Measurements from ENCODE around the gene ANGPT4.
"Not testable (repeated sequence)": the region's sequence is repeated elsewhere in the genome, so short reads cannot be mapped to it uniquely, and the experiment has no call there.

ANGPT4 gene

GRCh38 chr20:873875-874607, 42.1 kb downstream of the ANGPT4 start:
- DNase-seq (ENCODE audit: low spot score): no peak

DNA sequence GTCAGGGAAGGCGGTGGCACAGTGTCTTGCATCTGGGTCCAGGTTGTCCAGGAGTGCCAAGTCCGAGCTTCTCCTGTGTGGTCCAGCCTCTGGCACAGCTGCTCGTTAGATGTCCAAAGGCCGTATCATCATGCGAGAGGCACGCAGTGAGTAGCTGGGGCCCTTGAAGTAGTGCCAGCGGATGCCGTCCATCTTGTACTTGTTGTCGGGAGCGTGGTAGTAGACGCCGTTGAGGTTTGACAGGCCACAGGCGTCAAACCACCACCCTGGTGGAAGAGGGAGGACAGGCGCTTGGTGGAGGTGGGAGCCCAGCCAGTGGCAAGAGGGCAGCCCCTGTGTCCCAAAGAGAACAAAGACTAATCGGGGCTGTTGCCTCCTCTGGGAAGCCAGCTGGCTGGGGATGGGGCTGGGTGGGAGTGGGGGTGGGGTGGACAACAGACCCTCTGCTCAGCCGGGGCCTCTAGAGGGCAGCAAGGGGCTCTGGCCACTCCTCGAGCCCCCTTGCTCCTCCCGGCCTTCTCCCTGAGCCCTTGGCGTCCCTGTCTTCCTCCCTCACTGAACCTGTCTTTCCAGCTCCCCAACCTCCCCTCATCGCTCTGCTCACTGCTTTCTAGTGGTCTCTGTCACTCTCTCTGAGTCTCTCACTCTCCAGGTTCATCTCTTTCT, 43.1 kb downstream of the ANGPT4 start:
- DNase-seq (ENCODE audit: low spot score): no peak

- DNase-seq (ENCODE audit: low spot score): no peak
Observed at GRCh38 chr20:871948-872347, 44.2 kb downstream of the ANGPT4 start.

- no peak for DNase-seq (ENCODE audit: low spot score)
Observed at GRCh38 chr20:871436-871835, 44.7 kb downstream of the ANGPT4 start.

GRCh38 chr20:870758-871157, 45.4 kb downstream of the ANGPT4 start:
- no peak for DNase-seq (ENCODE audit: low spot score)

GRCh38 chr20:869606-870005, 46.5 kb downstream of the ANGPT4 start:
- DNase-seq (ENCODE audit: low spot score): no peak

DNA sequence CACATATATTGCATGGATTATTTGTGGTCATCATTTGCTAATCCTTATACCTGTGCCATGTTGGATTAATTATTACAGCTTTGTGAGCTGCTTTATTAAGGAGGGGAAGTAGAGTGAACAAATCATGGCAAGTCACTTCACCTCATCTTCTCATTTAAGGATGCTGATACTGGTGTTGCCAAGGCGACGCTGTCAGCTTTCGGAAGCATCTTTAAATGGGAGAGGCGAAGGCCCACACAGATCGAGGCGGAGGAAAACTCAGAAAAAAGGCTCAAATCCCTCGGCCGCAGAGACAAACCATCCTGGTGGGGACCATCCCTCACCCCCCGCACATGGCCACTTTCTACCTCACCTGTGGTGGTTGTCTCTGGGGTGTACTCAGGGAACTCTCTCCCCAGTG, 47.9 kb downstream of the ANGPT4 start:
- no peak for DNase-seq (ENCODE audit: low spot score)

DNA sequence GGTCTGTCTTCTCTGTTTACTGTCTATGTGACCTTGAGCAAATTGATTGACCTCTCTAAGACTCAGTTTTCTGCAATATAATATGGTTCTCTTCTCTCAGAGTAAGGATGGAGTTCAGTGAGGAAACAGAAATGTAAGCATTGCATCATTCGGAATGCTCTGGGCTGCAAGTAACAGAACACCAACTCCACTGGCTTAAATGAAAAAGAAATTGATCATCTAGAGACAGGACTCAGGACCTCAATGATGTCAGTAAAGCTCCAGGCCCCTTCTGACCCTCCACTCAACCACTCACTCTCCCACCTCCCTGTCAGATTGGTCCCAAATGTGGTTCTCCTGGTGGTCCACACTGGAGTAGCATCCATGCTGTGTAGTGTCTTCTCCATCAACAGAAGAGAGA, 50.7 kb downstream of the ANGPT4 start:
- DNase-seq (ENCODE audit: low spot score): no peak

DNA sequence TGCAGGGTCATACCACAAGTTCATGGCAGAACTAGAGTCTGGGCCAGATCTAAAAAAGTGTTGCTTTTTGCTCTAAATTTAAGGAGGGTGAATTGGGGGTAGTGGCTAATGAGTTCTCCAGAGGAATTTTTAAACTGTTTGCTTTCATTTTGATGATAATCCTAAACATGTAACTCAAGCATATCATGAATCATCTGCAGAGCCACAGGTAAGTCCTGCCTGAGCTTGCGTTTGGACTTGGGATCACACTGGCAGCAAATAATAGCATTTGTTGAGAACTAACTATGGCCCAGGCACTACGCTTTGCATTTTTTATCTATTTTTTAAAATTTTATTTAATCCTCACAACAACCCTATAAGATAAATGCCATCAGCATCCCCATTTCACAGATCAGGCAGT, 55.2 kb downstream of the ANGPT4 start:
- DNase-seq (ENCODE audit: low spot score): no peak

- DNase-seq (ENCODE audit: low spot score): no peak
Observed at GRCh38 chr20:859751-860231, 56.3 kb downstream of the ANGPT4 start.

DNA sequence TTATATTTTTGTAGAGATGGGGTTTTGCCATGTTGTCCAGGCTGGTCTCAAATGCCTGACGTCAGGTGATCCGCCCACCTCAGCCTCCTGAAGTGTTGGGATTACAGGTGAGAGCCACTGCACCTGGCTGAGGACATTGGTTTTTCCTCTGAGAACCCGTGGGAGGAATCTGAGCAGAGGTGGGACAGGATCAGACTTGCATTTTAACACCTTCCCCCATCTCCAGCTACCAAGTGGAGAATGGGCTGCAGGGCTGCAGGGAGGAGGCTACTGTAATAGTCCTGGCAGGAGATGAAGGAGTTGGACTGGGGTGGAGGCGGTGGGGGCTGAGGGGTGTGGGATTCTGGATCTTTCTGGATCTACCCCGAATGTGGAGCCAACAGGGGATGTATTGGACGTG, 58.1 kb downstream of the ANGPT4 start:
- DNase-seq (ENCODE audit: low spot score): no peak

DNA sequence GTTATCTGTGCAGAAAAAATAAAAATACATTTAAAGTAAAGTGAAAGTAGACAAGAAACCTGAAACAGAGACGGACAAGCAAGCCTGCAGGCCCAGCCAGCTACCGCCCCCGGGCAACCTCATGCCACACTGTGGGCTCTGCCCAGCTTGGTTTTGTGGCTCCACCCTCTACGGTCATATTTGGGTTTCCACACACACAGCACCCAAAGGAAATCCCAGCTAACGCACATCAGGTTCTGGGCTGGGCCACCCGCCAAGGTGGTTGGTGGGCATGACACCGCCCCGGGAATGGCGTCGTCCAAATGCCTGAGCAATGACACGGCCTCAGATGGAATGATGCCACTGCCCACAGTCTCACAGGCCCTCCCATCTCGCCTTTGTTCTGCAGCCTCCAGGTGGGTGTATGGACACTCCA, 59.8 kb downstream of the ANGPT4 start:
- no peak for DNase-seq (ENCODE audit: low spot score)

GRCh38 chr20:855466-856360, 60.4 kb downstream of the ANGPT4 start:
- no peak for DNase-seq (ENCODE audit: low spot score)

DNA sequence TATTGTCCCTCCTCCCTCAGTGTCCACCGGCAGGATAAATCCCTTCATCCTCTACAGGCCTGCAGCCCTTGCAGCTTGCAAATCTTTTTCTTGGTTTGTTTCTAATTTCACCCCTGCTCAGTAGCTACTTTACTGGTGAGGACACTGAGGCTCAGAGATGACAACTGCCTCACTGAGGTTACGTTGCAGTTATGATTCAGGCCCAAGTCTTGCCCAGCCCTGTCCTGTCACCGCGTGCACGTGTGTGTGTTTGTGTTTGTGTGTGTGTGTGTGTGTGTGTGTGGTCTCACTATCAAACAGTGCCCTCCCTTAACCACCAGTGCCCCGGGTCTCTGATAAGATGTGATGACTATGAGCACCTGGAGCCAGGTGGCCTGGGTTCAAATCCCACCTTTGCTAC, 61.5 kb downstream of the ANGPT4 start:
- no peak for DNase-seq (ENCODE audit: low spot score)

DNA sequence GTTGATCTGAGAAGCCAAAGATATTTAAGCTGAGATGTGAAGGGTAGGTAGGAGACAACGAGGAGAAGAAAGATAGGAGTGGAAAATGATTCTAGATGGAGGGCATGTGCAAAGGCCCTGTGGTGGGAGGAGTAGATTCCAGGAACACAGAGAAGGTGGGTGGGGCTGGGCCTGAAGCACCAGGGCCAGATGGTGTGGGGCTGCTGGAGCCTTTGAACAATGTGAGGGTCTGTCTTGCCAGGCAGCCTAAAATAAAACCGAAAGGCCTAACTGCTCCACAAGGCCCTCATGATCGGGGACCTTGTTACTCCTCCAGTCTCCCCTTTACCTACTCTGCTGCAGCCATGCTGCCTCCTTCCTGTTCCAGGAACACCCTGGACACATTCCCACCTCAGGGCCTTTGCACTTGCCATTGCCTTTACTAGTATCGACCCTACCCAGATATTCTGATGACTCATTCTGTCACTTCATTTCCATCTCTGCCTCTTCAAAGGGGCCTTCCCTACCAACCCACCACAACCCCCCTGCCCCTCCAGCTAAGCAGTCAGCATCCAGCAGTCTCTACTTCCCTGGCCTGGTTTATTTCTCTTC, 62.6 kb downstream of the ANGPT4 start:
- DNase-seq (ENCODE audit: low spot score): no peak

DNA sequence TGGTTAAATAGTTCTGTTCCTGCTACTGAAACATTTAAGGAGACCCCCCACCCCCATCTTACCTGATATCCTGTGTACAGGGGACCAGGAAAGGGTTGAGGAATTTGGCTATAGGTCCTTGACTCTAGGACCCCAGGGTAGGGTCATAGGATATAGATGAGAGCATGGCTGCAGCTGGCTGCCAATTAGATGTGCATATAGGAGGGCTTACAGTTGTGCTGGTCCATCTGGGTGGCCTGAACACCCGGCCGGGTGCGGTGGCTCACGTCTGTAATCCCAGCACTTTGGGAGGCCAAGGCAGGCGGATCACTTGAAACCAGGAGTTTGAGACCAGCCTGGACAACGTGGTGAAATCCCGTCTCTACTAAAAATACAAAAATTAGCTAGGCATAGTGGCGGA, 67.4 kb downstream of the ANGPT4 start:
- DNase-seq (ENCODE audit: low spot score): not testable (repeated sequence)

- no peak for DNase-seq (ENCODE audit: low spot score)
Observed at GRCh38 chr20:848193-848592, 67.9 kb downstream of the ANGPT4 start.

- DNase-seq (ENCODE audit: low spot score): no peak
Observed at GRCh38 chr20:846894-847278, 69.2 kb downstream of the ANGPT4 start.

GRCh38 chr20:845941-846893, 69.9 kb downstream of the ANGPT4 start:
- DNase-seq (ENCODE audit: low spot score): no peak

- DNase-seq (ENCODE audit: low spot score): no peak
Observed at GRCh38 chr20:845226-845868, 70.8 kb downstream of the ANGPT4 start.

Measured in globus pallidus (tissue), 1 donor.